Activated T-cell treated with anti-CD3 and anti-CD28 coated beads, Interleukin-2, amount 50 U/mL, for 72 hours (primary cell): Measurements from ENCODE around the gene MDH1. TPM values are rescaled to one million over a fixed set of nuclear protein-coding genes. Genes with fewer than 3 reads are reported as not detected.
"Not testable (repeated sequence)": the region's sequence is repeated elsewhere in the genome, so short reads cannot be mapped to it uniquely, and the experiment has no call there.

Experiments
- ATAC-seq, 2 donors: fragments of 150-1000 bp; cut with Tn5 transposase; replicated peaks in 1 of 2; 2 replicates each; pipeline ENCODE4 v1.10.0; 2021; ENCODE audit warnings: moderate library complexity in 2 of 2, mild to moderate bottlenecking in 1 of 2
- DNase-seq, 2 donors: peaks; one replicate each; pipeline ENCODE4 v3.0.0; 2021 to 2022; ENCODE audit warnings: mixed read lengths in 1 of 2
- H3K27ac Mint-ChIP-seq: one replicate; pipeline ENCODE4 v1.8.0; 2022; ENCODE audit warnings: mild to moderate bottlenecking, moderate library complexity, mixed read lengths
- H3K27me3 Mint-ChIP-seq: one replicate; pipeline ENCODE4 v1.8.0; 2022; ENCODE audit warnings: low read depth, mixed read lengths
- H3K36me3 Mint-ChIP-seq, 2 donors: one replicate each; pipeline ENCODE4 v1.8.0; 2022; ENCODE audit warnings: mixed read lengths in 2 of 2, mild to moderate bottlenecking in 1 of 2; ENCODE audit not compliant: insufficient read depth in 2 of 2
- H3K4me1 Mint-ChIP-seq: one replicate; pipeline ENCODE4 v1.8.0; 2022; ENCODE audit warnings: low read depth, mixed read lengths
- H3K4me3 Mint-ChIP-seq, 2 donors: one replicate each; pipeline ENCODE4 v1.8.0; 2022; ENCODE audit warnings: mild to moderate bottlenecking in 2 of 2, mixed read lengths in 2 of 2, moderate library complexity in 2 of 2
- H3K9me3 Mint-ChIP-seq, 2 donors: one replicate each; pipeline ENCODE4 v1.8.0; 2022; ENCODE audit warnings: mixed read lengths in 2 of 2
- total RNA-seq, 2 donors: library from RNA; stranded (reverse); gene quantifications; one replicate each; pipeline ENCODE4 v1.2.3, GENCODE V29; 2022

MDH1 gene
- total RNA-seq, 2 donors from 2014 or later = 170 to 171 TPM

DNA sequence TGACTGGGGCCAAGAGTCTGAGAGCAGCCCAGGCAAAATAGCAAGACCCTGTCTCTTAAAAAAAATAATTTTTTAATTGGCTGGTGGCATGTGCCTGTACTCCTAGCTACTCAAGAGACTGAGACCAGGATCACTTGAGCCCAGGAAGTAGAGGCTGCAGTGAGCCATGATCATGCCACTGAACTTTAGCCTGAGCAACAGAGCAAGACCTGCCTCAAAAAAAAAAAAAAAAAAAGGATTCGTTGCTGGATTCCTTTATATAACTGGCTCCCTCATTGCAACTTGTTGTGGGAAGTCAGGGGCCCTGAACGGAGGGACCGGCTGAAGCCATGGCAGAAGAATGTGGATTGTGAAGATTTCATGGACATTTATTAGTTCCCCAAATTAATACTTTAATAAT is 15.7 kb upstream of the MDH1 start:
- H3K4me3 Mint-ChIP-seq, H3K27ac Mint-ChIP-seq, DNase-seq, H3K9me3 Mint-ChIP-seq, ATAC-seq, H3K27me3 Mint-ChIP-seq, H3K4me1 Mint-ChIP-seq: not testable (repeated sequence)
- H3K36me3 Mint-ChIP-seq = peaks cover 4 to 11% of the 10 kb centered on the region in 2 donors

DNA sequence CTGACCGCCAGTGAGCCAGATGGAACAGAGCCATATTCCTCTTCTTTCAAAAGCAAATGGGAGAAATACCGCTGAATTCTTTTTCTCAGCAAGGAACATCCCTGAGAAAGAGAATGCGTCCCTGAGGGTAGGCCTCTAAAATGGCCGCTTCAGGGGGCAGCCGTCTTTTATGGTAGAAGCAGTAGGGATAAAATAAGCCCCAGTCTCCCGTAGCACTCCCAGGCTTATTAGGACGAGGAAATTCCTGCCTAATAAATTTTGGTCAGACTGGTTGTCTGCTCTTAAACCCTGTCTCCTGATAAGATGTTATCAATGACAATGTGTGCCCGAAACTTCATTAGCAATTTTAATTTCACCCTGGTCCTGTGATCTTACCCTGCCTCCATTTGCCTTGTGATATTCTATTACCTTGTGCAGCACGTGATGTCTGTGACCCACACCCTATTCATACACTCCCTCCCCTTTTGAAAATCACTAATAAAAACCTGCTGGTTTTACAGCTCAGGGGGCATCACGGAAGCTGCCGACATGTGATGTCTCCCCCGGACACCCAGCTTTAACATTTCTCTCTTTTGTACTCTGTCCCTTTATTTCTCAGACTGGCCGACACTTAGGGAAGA is 14.9 kb upstream of the MDH1 start:
- not testable (repeated sequence) for H3K27me3 Mint-ChIP-seq, H3K4me1 Mint-ChIP-seq, H3K4me3 Mint-ChIP-seq, ATAC-seq, H3K36me3 Mint-ChIP-seq, H3K27ac Mint-ChIP-seq, DNase-seq, H3K9me3 Mint-ChIP-seq

GRCh38 chr2:63576546-63576945 is 12.2 kb upstream of the MDH1 start:
- H3K27me3 Mint-ChIP-seq = no peaks in the 10 kb centered on the region
- no peak overlapping the region for H3K27ac Mint-ChIP-seq
- DNase-seq = no peak
- no peak for ATAC-seq
- peaks cover 0 to 6% of the 10 kb centered on the region in 2 donors for H3K36me3 Mint-ChIP-seq
- no peaks in the 10 kb centered on the region for H3K4me1 Mint-ChIP-seq
- H3K9me3 Mint-ChIP-seq = peaks cover 3 to 5% of the 10 kb centered on the region in 2 donors
- no peak overlapping the region for H3K4me3 Mint-ChIP-seq

DNA sequence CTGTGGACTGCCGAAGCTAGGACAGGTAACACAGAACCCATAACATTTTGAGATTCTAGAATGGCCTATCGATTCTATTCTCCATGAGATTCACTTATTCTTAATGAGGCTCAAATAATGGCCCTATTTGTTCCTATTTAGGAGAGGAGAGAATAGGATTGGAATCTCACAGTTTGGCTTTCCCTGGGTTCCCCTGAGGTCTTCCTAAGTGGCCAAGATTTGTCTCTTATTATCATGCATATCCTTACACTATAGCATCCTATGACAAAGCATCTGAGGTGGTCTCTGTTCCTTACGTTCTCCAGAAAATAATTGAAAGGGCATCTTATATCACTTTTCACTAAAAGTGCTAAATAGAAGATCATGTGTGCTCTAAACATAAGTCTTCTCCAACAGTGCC is 10.0 kb upstream of the MDH1 start:
- Mint-ChIP-seq H3K4me1 (peaks cover 8% of the 10 kb centered on the region), H3K27ac (no peak overlapping the region), H3K4me3 (no peak overlapping the region), H3K9me3 (peaks cover 3 to 5% of the 10 kb centered on the region in 2 donors), H3K36me3 (peaks cover 0 to 5% of the 10 kb centered on the region in 2 donors), H3K27me3 (no peaks in the 10 kb centered on the region)
- DNase-seq = no peak
- ATAC-seq = no peak

DNA sequence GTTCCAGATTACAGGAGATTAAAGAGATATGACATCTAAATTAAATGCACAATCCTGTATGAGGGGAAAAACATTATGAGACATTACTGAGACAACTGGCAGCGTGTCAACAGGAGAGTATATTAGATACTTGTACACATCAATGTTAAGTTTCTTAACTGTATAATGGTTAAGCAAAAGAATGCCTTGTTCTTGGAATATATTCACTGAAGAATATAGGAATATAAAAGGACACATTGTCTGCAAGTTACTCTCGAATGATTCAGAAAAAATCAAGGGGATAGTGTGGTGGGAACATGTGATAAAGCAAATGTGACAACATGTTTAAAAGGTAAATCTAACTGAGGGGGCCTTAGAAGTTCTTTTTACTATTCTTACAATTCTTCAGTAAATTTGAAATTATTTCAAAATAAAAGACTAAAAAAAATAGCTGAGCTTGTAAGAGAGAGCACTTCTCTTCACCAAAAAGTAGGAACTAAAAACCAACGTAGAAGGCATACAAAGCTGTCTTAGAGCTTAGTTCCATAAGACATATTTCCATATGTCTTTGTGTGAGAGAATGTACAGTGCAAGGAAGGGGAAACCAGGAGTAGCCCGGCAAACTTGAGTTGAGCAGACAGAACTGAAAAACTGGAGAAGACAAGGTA is 8.0 kb upstream of the MDH1 start:
- Mint-ChIP-seq H3K9me3 (no peaks in the 10 kb centered on the region), H3K4me3 (no peak overlapping the region), H3K27ac (no peak overlapping the region), H3K27me3 (no peaks in the 10 kb centered on the region), H3K4me1 (peaks cover 8% of the 10 kb centered on the region), H3K36me3 (no peaks in the 10 kb centered on the region)
- DNase-seq (no peak), ATAC-seq (no peak)

DNA sequence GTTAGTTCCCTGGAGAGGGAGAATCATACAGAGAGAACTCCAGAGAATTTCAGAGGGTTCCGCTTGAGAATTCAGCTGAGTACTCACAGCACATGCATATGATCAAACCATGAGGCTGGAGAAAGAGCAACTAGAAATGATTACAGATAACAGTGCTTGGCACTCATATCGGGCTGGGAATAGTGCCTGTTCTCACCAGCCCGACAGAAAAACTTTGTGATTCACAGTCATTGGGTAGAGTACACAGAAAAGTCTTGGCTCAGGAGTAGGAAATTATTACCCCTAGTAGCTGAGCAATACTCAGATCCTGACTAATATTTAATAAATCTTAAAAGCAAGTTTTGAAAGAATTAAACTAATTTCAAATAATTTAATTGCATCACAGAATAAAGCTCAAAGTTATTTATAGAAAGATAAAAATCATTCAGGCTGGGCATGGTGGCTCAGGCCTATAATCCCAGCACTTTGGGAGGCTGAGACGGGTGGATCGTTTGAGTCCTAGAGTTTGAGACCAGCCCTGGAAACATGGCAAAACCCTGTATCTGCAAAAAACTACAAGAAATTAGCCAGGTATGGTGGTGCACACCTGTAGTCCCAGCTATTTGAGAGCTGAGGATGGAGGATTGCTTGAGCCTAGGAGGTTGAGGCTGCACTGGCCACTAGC is 7.3 kb upstream of the MDH1 start:
- no peak for ATAC-seq
- Mint-ChIP-seq H3K27ac (no peak overlapping the region), H3K4me3 (no peak overlapping the region)

DNA sequence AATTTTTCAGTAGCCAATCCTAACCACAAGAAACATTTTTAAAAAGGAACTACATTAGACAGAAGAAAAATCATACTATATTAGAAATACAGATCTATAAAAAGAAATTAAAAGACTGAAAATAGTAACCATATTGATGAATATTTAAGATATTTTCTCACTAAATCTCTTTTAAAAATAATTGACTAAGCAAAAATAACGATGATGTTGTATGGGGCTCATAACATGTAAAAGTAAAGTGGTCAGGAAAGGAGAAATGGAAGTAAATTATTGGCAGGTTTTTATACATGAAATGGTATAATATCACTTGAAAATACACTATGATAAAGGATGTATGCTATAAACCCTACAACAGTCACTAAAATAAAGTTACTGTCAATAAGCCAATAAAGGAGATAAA is 5.9 kb upstream of the MDH1 start:
- Mint-ChIP-seq H3K4me3 (no peak overlapping the region), H3K4me1 (peaks cover 25% of the 10 kb centered on the region), H3K27ac (no peak overlapping the region), H3K27me3 (no peaks in the 10 kb centered on the region), H3K9me3 (no peaks in the 10 kb centered on the region), H3K36me3 (no peaks in the 10 kb centered on the region)
- DNase-seq = no peak
- no peak for ATAC-seq

More for the DNA sequence above, 7.3 kb upstream of the MDH1 start:
- Mint-ChIP-seq H3K36me3 (no peaks in the 10 kb centered on the region), H3K27me3 (no peaks in the 10 kb centered on the region), H3K9me3 (no peaks in the 10 kb centered on the region), H3K4me1 (peaks cover 14% of the 10 kb centered on the region)
- DNase-seq = no peak

DNA sequence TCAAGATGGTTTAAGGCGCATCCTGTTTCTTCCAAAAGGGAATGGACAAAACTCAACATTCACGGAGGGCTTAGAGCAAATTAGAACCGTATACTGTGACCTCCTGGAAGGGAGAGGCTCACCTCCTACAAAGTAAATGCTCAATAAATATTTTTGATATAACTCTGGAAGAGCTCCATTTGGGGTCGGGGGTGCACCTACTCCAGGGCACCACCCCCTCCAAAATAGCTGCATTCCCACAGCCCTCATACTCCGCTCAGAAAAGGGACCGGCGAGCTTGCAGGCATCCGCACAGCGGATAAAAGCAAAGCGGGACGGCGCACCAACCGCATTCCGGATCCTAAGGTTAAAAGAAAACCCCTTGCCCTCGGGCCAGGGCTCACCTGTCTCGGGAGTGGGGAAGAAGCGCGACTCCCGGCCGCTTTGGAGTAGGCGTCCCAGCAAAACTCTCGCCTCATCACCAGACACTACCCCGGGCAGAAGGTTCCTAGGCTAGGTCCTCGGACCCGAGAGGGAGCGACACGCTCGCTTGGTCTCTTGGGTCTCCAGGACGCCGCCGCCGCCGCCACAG is 864 bp upstream of the MDH1 start:
- peaks cover 41% of the 10 kb centered on the region for H3K4me1 Mint-ChIP-seq

DNA sequence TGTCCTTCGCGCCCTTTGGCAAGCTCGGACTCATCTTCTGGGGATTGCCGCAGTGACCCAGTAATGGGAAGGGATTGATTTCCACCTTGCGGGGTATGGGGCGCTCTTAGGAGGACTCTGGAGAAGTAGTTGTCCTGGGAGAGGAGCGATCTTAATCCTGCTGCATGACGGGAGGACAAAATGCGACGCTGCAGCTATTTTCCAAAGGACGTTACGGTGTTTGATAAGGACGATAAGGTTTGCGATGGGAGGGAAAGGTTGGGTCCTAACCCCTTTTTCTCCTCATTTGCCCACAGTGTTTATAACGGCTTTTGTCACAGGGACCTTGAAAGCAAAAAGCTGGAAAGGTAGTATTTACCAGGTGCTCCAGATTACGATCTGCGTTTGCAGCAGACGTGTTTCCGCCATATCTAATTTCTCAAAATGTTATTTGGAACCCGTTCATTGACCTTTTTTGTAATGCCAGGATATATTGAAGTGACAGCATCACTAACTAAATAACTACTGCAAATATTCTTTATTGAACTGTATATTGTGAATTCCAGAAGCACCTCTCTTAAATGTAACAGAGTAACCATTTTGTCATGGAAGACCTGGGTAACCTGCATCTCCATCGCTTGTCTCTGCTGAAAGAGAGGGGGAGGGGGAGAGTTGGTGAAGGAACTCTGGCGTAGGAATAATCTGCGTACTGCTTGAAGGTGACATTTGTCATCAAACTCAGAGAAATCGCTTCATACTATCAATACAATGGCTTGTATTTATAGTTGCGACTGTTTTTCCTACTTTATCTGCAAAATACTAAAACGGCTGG is 590 bp downstream of the MDH1 start:
- peak overlapping the region; percentile 90 for H3K27ac Mint-ChIP-seq
- DNase-seq = no peak
- no peak for ATAC-seq
- peaks cover 41% of the 10 kb centered on the region for H3K4me1 Mint-ChIP-seq
- peaks cover 0 to 10% of the 10 kb centered on the region in 2 donors for H3K36me3 Mint-ChIP-seq
- no peaks in the 10 kb centered on the region for H3K27me3 Mint-ChIP-seq
- H3K9me3 Mint-ChIP-seq = no peaks in the 10 kb centered on the region
- peak overlapping the region; percentile 92 to 98 for H3K4me3 Mint-ChIP-seq

More for the DNA sequence above, 864 bp upstream of the MDH1 start:
- H3K36me3 Mint-ChIP-seq = peaks cover 0 to 10% of the 10 kb centered on the region in 2 donors
- H3K9me3 Mint-ChIP-seq = no peaks in the 10 kb centered on the region
- peak overlapping the region; percentile 92 to 98 for H3K4me3 Mint-ChIP-seq
- peak overlapping the region; percentile 90 for H3K27ac Mint-ChIP-seq
- DNase-seq (peak in 1 of 2 donors; percentile 3), ATAC-seq (no peak)
- H3K27me3 Mint-ChIP-seq = no peaks in the 10 kb centered on the region

DNA sequence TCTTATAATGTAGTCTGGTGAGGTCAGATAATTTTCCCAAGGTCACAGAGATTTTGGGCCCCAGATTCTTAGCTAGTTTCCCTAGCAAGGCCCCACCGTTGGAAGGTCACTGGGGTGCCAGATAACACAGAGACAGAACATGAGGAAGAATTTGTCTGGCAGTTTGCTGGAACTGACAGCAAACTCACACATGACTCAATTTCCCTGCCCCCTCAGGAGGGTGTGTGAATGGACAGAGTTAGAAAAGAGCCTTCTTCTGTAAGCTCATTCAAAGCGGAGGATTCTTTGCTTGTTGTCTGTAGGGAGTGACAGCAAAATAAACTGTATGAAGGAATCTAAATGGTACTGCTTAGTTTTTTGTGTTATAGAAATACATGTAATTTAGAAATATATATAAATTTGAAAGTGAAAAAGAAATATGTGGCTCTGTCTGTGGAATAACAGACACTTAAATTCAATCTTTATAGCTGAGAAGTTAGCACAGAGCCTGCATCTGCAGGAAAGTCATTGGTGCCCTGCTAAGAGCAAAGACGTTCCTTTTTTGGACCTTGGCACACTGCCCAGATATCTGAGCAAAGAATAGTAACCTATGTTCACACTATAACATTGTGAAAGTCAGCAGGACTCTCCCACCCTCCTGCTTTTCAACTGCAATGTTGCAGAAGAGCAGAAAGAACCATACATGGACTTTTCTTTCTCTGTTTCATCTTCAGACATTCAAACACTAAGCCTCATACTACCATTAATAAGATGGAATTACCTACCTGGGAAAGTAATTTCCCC is 2.1 kb downstream of the MDH1 start:
- peak overlapping the region; percentile 90 for H3K27ac Mint-ChIP-seq
- H3K36me3 Mint-ChIP-seq = peaks cover 0 to 14% of the 10 kb centered on the region in 2 donors
- peaks cover 41% of the 10 kb centered on the region for H3K4me1 Mint-ChIP-seq
- peak in 1 of 2 donors; percentile 7 for DNase-seq
- H3K9me3 Mint-ChIP-seq = no peaks in the 10 kb centered on the region
- no peak for ATAC-seq
- no peaks in the 10 kb centered on the region for H3K27me3 Mint-ChIP-seq
- peak overlapping the region; percentile 92 to 98 for H3K4me3 Mint-ChIP-seq

DNA sequence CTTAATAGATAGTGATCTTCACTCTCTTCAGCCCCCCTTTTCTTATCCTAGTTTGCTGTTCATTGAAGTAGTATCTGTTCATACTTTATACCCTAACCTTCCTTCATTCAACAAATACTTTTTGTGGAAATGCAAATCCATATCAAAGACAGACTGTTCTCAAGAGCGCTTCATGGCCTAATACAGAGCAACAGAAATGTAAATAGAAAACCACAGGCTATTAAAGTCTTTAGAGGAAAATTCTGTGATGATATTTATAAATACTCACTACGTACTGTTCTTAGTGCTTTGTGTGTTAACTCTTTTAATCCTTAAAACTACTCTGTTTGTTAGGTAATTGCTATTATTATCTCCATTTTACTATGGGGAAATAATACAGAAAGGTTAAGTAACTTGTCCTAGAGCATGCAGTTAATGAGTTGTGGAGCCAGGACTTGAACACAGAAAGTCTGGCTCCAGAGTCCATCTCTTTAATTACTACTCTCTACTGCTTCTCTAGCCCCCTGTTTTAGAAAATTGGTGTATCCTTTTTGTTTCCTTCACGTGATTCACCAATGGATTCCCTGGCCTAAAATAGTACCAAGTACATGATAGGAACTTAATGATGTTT is 2.9 kb downstream of the MDH1 start:
- no peaks in the 10 kb centered on the region for H3K27me3 Mint-ChIP-seq
- H3K9me3 Mint-ChIP-seq = no peaks in the 10 kb centered on the region
- ATAC-seq = no peak
- no peak for DNase-seq
- H3K36me3 Mint-ChIP-seq = peaks cover 0 to 19% of the 10 kb centered on the region in 2 donors
- peaks cover 32% of the 10 kb centered on the region for H3K4me1 Mint-ChIP-seq
- peak overlapping the region; percentile 78 for H3K27ac Mint-ChIP-seq
- peak overlapping the region in 1 of 2 donors; percentile 17 for H3K4me3 Mint-ChIP-seq

GRCh38 chr2:63594660-63595059 is 5.9 kb downstream of the MDH1 start:
- DNase-seq (no peak), ATAC-seq (no peak)
- no peak overlapping the region for H3K4me3 Mint-ChIP-seq
- H3K27me3 Mint-ChIP-seq = no peaks in the 10 kb centered on the region
- no peaks in the 10 kb centered on the region for H3K9me3 Mint-ChIP-seq
- no peak overlapping the region for H3K27ac Mint-ChIP-seq
- peaks cover 0 to 20% of the 10 kb centered on the region in 2 donors for H3K36me3 Mint-ChIP-seq
- H3K4me1 Mint-ChIP-seq = peaks cover 20% of the 10 kb centered on the region
